ENCODE results near the gene DOK3.

DOK3 gene

DNA sequence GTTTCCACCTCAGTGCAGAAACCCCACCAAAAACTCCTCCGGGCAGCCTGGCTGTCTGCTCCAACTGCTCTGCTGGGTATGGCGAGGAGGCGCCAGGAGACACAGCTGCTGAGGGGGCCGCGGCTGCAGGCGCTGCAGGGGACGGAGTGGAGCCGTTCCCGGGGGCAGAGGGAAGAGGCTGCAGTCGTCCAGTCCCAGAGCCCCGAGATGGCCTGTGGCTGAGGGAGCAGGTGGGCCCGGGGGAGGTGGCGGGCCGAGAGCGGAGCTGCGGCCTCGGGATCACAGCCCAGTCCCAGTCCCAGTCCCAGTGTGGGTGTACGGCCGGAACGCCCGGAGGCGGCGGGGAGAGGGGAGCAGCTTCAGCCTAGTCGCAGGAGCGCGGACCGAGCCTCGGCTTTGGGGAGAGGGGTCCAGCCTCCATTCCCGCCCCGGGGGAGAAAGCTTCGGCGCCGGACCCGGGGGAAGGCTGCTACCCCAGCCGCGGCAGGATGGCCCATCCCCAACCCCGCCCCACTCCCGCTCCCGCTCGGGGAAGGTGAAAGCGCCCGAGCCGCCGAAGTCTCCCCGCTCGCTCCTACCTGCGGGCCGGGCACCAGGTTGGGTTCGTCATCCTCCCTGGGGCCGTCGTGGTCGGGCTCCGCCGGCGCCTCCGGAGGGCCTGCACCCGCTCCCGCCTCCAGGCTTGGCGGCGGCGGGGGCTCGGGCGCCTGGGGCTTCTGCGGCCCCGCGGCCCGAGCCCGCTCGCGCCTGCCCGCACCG is 44.2 kb upstream of the DOK3 start:
- TF ChIP-seq, protein P1, sequence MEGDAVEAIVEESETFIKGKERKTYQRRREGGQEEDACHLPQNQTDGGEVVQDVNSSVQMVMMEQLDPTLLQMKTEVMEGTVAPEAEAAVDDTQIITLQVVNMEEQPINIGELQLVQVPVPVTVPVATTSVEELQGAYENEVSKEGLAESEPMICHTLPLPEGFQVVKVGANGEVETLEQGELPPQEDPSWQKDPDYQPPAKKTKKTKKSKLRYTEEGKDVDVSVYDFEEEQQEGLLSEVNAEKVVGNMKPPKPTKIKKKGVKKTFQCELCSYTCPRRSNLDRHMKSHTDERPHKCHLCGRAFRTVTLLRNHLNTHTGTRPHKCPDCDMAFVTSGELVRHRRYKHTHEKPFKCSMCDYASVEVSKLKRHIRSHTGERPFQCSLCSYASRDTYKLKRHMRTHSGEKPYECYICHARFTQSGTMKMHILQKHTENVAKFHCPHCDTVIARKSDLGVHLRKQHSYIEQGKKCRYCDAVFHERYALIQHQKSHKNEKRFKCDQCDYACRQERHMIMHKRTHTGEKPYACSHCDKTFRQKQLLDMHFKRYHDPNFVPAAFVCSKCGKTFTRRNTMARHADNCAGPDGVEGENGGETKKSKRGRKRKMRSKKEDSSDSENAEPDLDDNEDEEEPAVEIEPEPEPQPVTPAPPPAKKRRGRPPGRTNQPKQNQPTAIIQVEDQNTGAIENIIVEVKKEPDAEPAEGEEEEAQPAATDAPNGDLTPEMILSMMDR (IDR thresholded peaks at IDR 0.05; ENCODE audit: borderline replicate concordance, insufficient read depth, low read depth, low read length): no peak
- peak overlapping the region; percentile 89 for H3K4me3 ChIP-seq (ENCODE audit: low read depth, low read length)

DNA sequence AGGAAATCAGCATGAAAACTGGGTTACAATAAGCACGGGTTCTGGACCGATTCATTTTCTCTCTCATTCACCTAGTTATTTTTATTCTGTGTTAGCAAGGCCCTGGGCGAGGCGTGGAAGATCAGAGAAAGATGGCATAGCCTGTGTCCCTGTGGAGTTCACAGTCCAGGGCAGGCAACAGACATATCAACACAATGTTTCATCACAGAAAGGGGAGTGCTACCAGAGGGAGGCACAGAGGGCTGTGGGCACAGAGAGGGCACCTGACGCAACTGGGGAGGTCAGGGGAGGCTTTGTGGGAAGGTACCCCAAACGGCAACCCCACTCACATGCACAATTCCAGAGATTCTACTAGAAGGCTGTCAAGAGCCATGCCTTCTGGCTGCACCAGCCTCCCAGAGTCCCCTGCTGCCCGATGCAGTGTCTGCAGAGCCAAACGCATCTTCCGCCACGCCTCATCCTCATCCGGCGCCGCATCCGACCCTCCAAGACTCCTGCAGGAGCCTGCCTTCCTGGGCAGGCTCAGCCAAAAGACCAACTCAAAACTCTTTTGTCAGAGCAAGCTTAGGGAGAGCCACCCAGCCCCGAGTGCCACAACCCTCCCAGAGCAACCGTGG is 43.3 kb upstream of the DOK3 start:
- TF ChIP-seq, protein P1 (IDR thresholded peaks at IDR 0.05; ENCODE audit: borderline replicate concordance, insufficient read depth, low read depth, low read length): no peak
- peak overlapping the region; percentile 89 for H3K4me3 ChIP-seq (ENCODE audit: low read depth, low read length)

DNA sequence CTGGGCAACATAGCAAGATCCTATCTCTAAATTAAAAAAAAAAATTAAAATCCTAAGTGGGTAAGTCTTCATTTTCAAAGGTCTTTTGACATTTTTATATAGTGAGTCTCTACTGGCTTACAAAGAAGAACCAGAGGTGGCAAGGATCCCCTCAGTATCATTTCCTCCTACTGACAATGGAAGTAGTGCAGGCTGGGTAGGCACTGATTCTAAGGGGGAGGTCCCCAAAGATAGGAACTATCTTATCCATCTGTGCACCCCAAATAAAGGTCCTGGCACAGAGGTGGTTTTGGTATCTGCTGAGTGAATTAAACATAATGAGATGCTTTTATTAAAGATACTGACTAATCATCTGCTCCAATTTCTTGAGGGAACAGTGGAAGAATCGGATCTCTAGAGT is 40.5 kb upstream of the DOK3 start:
- H3K4me3 ChIP-seq (ENCODE audit: low read depth, low read length): no peak overlapping the region
- TF ChIP-seq, protein P1 (IDR thresholded peaks at IDR 0.05; ENCODE audit: borderline replicate concordance, insufficient read depth, low read depth, low read length): no peak

GRCh38 chr5:177548495-177548894 is 38.9 kb upstream of the DOK3 start:
- H3K4me3 ChIP-seq (ENCODE audit: low read depth, low read length): no peak overlapping the region
- TF ChIP-seq, protein P1 (IDR thresholded peaks at IDR 0.05; ENCODE audit: borderline replicate concordance, insufficient read depth, low read depth, low read length): no peak

GRCh38 chr5:177547736-177548135 is 38.1 kb upstream of the DOK3 start:
- TF ChIP-seq, protein P1 (IDR thresholded peaks at IDR 0.05; ENCODE audit: borderline replicate concordance, insufficient read depth, low read depth, low read length): no peak
- H3K4me3 ChIP-seq (ENCODE audit: low read depth, low read length): no peak overlapping the region

- TF ChIP-seq, protein P1 (IDR thresholded peaks at IDR 0.05; ENCODE audit: borderline replicate concordance, insufficient read depth, low read depth, low read length): no peak
- H3K4me3 ChIP-seq (ENCODE audit: low read depth, low read length): no peak overlapping the region
These were observed 36.7 kb upstream of the DOK3 start for GRCh38 chr5:177546258-177546741.
